Liver (tissue), 9 donors: ENCODE data around the gene P2RX7. TPM values are rescaled to one million over a fixed set of nuclear protein-coding genes. Genes with fewer than 3 reads are reported as not detected.
A peak's percentile ranks its signal among the peaks of the same experiment; 100 is the strongest.

Source experiments
- DNase-seq: peaks from one replicate; pipeline ENCODE4 v3.0.0-alpha.2; 2017; ENCODE audit warnings: low spot score
- H3K27ac ChIP-seq, 2 donors: one replicate each; pipeline ENCODE4 v1.7.0; 2013; ENCODE audit warnings: inconsistent platforms in 2 of 2, low read length in 2 of 2, control low read depth in 1 of 2, low read depth in 1 of 2, mild to moderate bottlenecking in 1 of 2
- H3K27me3 ChIP-seq, 4 donors: one replicate each; pipeline versions ENCODE4 v1.6.1 to v1.7.0; 2013; ENCODE audit warnings: low read length in 3 of 4, inconsistent platforms in 1 of 4, mild to moderate bottlenecking in 1 of 4, moderate library complexity in 1 of 4; ENCODE audit not compliant: control insufficient read depth in 4 of 4, insufficient read depth in 4 of 4
- H3K36me3 ChIP-seq, 4 donors: one replicate each; pipeline versions ENCODE4 v1.6.1 to v1.7.0; 2013; ENCODE audit warnings: low read length in 3 of 4, mild to moderate bottlenecking in 3 of 4, low read depth in 1 of 4, moderate library complexity in 1 of 4; ENCODE audit not compliant: control insufficient read depth in 4 of 4, insufficient read depth in 3 of 4
- H3K4me1 ChIP-seq, 4 donors: one replicate each; pipeline versions ENCODE4 v1.6.1 to v1.7.0; 2013; ENCODE audit warnings: low read length in 3 of 4, mild to moderate bottlenecking in 3 of 4, moderate library complexity in 1 of 4; ENCODE audit not compliant: control insufficient read depth in 4 of 4, insufficient read depth in 4 of 4
- H3K4me3 ChIP-seq, 3 donors: one replicate each; pipeline versions ENCODE4 v1.6.1 to v1.7.0; 2013; ENCODE audit warnings: low read length in 3 of 3, control low read depth in 1 of 3, low read depth in 1 of 3, mild to moderate bottlenecking in 1 of 3
- H3K9ac ChIP-seq, 2 donors: one replicate each; pipeline ENCODE4 v1.7.0; 2013; ENCODE audit warnings: low read length in 2 of 2, mild to moderate bottlenecking in 2 of 2, moderate library complexity in 2 of 2, control low read depth in 1 of 2, low read depth in 1 of 2
- H3K9me3 ChIP-seq, 4 donors: one replicate each; pipeline versions ENCODE4 v1.6.1 to v1.7.0; 2013; ENCODE audit warnings: low read length in 3 of 4; ENCODE audit not compliant: control insufficient read depth in 4 of 4
- EGR1 ChIP-seq, 2 donors: IDR thresholded peaks; 2 replicates each; pipeline ENCODE4 v1.6.1; 2016 to 2018; ENCODE audit warnings: antibody characterized with exemption in 2 of 2, low read depth in 2 of 2
- FOXA1 ChIP-seq: IDR thresholded peaks from 2 replicates; pipeline ENCODE4 v1.6.1; 2016; ENCODE audit warnings: antibody characterized with exemption
- FOXA2 ChIP-seq: IDR thresholded peaks from 2 replicates; pipeline ENCODE4 v1.6.1; 2016; ENCODE audit warnings: antibody characterized with exemption
- GABPA ChIP-seq, 2 donors: IDR thresholded peaks in 1 of 2; conservative IDR thresholded peaks in 1 of 2; 2 replicates each; pipeline ENCODE4 v1.6.1; 2016; ENCODE audit warnings: antibody characterized with exemption in 2 of 2, mild to moderate bottlenecking in 1 of 2, moderate library complexity in 1 of 2
- HNF4A ChIP-seq, 2 donors: conservative IDR thresholded peaks; 2 replicates each; pipeline ENCODE4 v1.6.1; 2016; ENCODE audit warnings: antibody characterized with exemption in 2 of 2, mild to moderate bottlenecking in 2 of 2
- HNF4G ChIP-seq: IDR thresholded peaks from 2 replicates; pipeline ENCODE4 v1.6.1; 2016; ENCODE audit warnings: antibody characterized with exemption
- JUND ChIP-seq, 2 donors: IDR thresholded peaks; 2 replicates each; pipeline ENCODE4 v1.6.1; 2016; ENCODE audit warnings: antibody characterized with exemption in 2 of 2
- NR2F2 ChIP-seq: IDR thresholded peaks from 2 replicates; pipeline ENCODE4 v1.6.1; 2016; ENCODE audit warnings: antibody characterized with exemption
- RAD21 ChIP-seq, 2 donors: IDR thresholded peaks; 2 replicates each; pipeline ENCODE4 v1.6.1; 2016; ENCODE audit warnings: antibody characterized with exemption in 2 of 2, mild to moderate bottlenecking in 2 of 2
- RXRA ChIP-seq, 2 donors: IDR thresholded peaks; 2 replicates each; pipeline ENCODE4 v1.6.1; 2017 to 2018; ENCODE audit warnings: antibody characterized with exemption in 2 of 2, mild to moderate bottlenecking in 1 of 2
- SP1 ChIP-seq: IDR thresholded peaks from 2 replicates; pipeline ENCODE4 v1.6.1; 2018; ENCODE audit warnings: antibody characterized with exemption, mild to moderate bottlenecking
- TAF1 ChIP-seq: conservative IDR thresholded peaks from 2 replicates; pipeline ENCODE4 v1.6.1; 2016; ENCODE audit warnings: antibody characterized with exemption, mild to moderate bottlenecking
- YY1 ChIP-seq: IDR thresholded peaks from 2 replicates; pipeline ENCODE4 v1.6.1; 2016; ENCODE audit warnings: antibody characterized with exemption, mild to moderate bottlenecking
- WGBS: extraction: QIAGEN DNeasy Blood & Tissue Kit; methylation state at CpG from one replicate; pipeline ENCODE4 v1.1.7; 2013; 5-methylcytosine and 5-hydroxymethylcytosine counted together
- polyA plus RNA-seq, 2 donors: library from polyadenylated mRNA; stranded (reverse) in 1 of 2; unstranded in 1 of 2; fragments of 200-250 nt in 1 of 2; fragments of >200 nt in 1 of 2; fragmentation: Nextera tagmentation in 1 of 2; extraction: Ambion mirVana in 1 of 2; gene quantifications; one replicate each; pipeline versions ENCODE4 v1.2.1 to v1.2.3, GENCODE V29; 2013 to 2015
- total RNA-seq, 2 donors: library from RNA; depleted of rRNA; stranded (reverse); fragments of >200 nt; gene quantifications; one replicate each; pipeline ENCODE4 v1.2.3, GENCODE V29; 2014
- TF ChIP-seq, protein P1 (sequence below): IDR thresholded peaks from 2 replicates; pipeline ENCODE4 v1.6.1; 2016; ENCODE audit warnings: antibody characterized with exemption, mild to moderate bottlenecking
- TF ChIP-seq, protein P2 (sequence below): IDR thresholded peaks from 2 replicates; pipeline ENCODE4 v1.6.1; 2016; ENCODE audit warnings: antibody characterized with exemption
- TF ChIP-seq, protein P3 (sequence below): fragments of 150-350 bp; IDR thresholded peaks from 2 replicates; pipeline ENCODE4 v1.5.1; 2017; ENCODE audit warnings: improper control_type of control experiment, low read depth, low read length; ENCODE audit not compliant: missing input control
- TF ChIP-seq, protein P4 (sequence below): IDR thresholded peaks from 2 replicates; pipeline ENCODE4 v1.6.1; 2016; ENCODE audit warnings: antibody characterized with exemption
- TF ChIP-seq, protein P5 (sequence below): IDR thresholded peaks from 2 replicates; pipeline ENCODE4 v1.6.1; 2016; ENCODE audit warnings: antibody characterized with exemption
- donor health status: healthy.
- donor health status: healthy.
- donor health status: healthy.
- donor health status: healthy.
- donor health status: healthy.

The P2RX7 gene
- total and polyA plus RNA-seq, 4 donors, result 1.2 to 3.2 (median 2.2) TPM

DNA sequence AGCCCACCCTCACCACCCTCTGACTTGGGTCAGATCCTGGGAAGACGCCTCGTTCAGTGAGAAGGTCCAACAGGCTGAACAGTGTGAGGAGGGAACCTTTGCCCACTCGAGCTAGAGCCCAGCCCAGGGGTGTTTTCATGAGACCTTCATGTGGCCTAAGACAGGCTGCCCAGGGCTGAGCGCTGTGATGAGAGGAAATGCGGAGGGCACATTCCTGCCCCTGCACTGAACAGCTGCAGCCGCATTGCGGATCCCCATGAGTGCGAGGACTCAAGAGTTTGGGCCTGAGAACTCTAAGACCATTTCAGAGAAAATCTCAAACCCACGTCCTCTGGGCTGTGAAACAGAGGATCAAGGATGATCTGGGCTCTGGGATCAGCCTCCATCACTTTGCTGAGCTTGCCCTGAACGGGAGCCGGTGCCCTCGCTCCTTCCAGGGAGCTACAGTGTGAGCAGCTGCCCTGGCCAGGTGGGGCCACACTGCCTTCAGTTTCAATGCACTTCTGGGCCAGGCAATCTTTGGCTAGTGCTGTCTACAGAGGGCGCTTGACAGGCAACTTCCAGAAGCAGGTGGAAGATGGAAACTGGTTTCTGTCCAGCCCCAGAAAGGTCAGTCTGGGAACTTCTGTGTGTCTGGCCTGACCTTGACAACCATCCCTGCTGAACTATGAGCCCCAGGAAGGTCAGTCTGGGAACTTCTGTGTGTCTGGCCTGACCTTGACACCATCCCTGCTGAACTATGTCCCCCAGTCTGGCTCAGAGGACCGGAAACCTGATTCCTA lies 43.5 kb upstream of the P2RX7 start:
- H3K9ac ChIP-seq, result no peak overlapping the region
- no peaks in the 10 kb centered on the region for H3K36me3 ChIP-seq
- peaks cover 0 to 1% (median 0%) of the 10 kb centered on the region in 4 donors for H3K4me1 ChIP-seq
- no peaks in the 10 kb centered on the region for H3K9me3 ChIP-seq
- DNase-seq, result peak; percentile 40
- H3K4me3 ChIP-seq, result no peak overlapping the region
- H3K27ac ChIP-seq, result peak overlapping the region in 1 of 2 donors; percentile 21
- TF ChIP-seq, protein P1, sequence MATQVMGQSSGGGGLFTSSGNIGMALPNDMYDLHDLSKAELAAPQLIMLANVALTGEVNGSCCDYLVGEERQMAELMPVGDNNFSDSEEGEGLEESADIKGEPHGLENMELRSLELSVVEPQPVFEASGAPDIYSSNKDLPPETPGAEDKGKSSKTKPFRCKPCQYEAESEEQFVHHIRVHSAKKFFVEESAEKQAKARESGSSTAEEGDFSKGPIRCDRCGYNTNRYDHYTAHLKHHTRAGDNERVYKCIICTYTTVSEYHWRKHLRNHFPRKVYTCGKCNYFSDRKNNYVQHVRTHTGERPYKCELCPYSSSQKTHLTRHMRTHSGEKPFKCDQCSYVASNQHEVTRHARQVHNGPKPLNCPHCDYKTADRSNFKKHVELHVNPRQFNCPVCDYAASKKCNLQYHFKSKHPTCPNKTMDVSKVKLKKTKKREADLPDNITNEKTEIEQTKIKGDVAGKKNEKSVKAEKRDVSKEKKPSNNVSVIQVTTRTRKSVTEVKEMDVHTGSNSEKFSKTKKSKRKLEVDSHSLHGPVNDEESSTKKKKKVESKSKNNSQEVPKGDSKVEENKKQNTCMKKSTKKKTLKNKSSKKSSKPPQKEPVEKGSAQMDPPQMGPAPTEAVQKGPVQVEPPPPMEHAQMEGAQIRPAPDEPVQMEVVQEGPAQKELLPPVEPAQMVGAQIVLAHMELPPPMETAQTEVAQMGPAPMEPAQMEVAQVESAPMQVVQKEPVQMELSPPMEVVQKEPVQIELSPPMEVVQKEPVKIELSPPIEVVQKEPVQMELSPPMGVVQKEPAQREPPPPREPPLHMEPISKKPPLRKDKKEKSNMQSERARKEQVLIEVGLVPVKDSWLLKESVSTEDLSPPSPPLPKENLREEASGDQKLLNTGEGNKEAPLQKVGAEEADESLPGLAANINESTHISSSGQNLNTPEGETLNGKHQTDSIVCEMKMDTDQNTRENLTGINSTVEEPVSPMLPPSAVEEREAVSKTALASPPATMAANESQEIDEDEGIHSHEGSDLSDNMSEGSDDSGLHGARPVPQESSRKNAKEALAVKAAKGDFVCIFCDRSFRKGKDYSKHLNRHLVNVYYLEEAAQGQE, result no peak
- TF ChIP-seq SP1 (peak; percentile 69), FOXA2 (no peak), TAF1 (no peak), NR2F2 (peak; percentile 100), FOXA1 (no peak), RXRA (IDR thresholded peaks at IDR 0.05) (peak; percentile 90 to 91), HNF4A (conservative IDR thresholded peaks at IDR 0.05) (peak; percentile 71 to 94), YY1 (no peak), RAD21 (IDR thresholded peaks at IDR 0.05) (peak in 1 of 2 donors; percentile 14), EGR1 (IDR thresholded peaks at IDR 0.05; ENCODE audit: low read depth in 2 of 2) (no peak), HNF4G (peak; percentile 56), JUND (IDR thresholded peaks at IDR 0.05) (no peak), GABPA (IDR thresholded peaks at IDR 0.05 in 1 of 2, conservative IDR thresholded peaks at IDR 0.05 in 1 of 2) (peak in 1 of 2 donors; percentile 26)
- TF ChIP-seq, protein P2, sequence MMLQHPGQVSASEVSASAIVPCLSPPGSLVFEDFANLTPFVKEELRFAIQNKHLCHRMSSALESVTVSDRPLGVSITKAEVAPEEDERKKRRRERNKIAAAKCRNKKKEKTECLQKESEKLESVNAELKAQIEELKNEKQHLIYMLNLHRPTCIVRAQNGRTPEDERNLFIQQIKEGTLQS, result no peak
- TF ChIP-seq, protein P3, sequence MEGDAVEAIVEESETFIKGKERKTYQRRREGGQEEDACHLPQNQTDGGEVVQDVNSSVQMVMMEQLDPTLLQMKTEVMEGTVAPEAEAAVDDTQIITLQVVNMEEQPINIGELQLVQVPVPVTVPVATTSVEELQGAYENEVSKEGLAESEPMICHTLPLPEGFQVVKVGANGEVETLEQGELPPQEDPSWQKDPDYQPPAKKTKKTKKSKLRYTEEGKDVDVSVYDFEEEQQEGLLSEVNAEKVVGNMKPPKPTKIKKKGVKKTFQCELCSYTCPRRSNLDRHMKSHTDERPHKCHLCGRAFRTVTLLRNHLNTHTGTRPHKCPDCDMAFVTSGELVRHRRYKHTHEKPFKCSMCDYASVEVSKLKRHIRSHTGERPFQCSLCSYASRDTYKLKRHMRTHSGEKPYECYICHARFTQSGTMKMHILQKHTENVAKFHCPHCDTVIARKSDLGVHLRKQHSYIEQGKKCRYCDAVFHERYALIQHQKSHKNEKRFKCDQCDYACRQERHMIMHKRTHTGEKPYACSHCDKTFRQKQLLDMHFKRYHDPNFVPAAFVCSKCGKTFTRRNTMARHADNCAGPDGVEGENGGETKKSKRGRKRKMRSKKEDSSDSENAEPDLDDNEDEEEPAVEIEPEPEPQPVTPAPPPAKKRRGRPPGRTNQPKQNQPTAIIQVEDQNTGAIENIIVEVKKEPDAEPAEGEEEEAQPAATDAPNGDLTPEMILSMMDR, result no peak
- TF ChIP-seq, protein P4, sequence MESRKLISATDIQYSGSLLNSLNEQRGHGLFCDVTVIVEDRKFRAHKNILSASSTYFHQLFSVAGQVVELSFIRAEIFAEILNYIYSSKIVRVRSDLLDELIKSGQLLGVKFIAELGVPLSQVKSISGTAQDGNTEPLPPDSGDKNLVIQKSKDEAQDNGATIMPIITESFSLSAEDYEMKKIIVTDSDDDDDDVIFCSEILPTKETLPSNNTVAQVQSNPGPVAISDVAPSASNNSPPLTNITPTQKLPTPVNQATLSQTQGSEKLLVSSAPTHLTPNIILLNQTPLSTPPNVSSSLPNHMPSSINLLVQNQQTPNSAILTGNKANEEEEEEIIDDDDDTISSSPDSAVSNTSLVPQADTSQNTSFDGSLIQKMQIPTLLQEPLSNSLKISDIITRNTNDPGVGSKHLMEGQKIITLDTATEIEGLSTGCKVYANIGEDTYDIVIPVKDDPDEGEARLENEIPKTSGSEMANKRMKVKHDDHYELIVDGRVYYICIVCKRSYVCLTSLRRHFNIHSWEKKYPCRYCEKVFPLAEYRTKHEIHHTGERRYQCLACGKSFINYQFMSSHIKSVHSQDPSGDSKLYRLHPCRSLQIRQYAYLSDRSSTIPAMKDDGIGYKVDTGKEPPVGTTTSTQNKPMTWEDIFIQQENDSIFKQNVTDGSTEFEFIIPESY, result no peak
- TF ChIP-seq, protein P5, sequence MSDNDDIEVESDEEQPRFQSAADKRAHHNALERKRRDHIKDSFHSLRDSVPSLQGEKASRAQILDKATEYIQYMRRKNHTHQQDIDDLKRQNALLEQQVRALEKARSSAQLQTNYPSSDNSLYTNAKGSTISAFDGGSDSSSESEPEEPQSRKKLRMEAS, result peak; percentile 43
- no peaks in the 10 kb centered on the region for H3K27me3 ChIP-seq
- 79% methylated on average over 14 of the region's 14 CpGs for WGBS
